EL (cell line): ENCODE data around the gene TBC1D2.

Experiments used
- DNase-seq: peaks from one replicate; pipeline ENCODE4 v3.0.0-alpha.2; 2016

Gene TBC1D2

GRCh38 chr9:98234245-98234825 lies 21.1 kb downstream of the TBC1D2 start:
- DNase-seq: no peak

GRCh38 chr9:98232926-98233325 lies 22.5 kb downstream of the TBC1D2 start:
- no peak for DNase-seq

- DNase-seq: peak; percentile 82
Observed at GRCh38 chr9:98231770-98232478, 23.5 kb downstream of the TBC1D2 start.

GRCh38 chr9:98230789-98231188 lies 24.7 kb downstream of the TBC1D2 start:
- no peak for DNase-seq

- no peak for DNase-seq
Observed at GRCh38 chr9:98230304-98230703, 25.1 kb downstream of the TBC1D2 start.

- no peak for DNase-seq
Observed at GRCh38 chr9:98229620-98230019, 25.8 kb downstream of the TBC1D2 start.

GRCh38 chr9:98229090-98229395 lies 26.4 kb downstream of the TBC1D2 start:
- no peak for DNase-seq

- DNase-seq: no peak
Observed at GRCh38 chr9:98228392-98229089, 26.9 kb downstream of the TBC1D2 start.

GRCh38 chr9:98227883-98228282 lies 27.6 kb downstream of the TBC1D2 start:
- no peak for DNase-seq

GRCh38 chr9:98226957-98227356 lies 28.5 kb downstream of the TBC1D2 start:
- no peak for DNase-seq

- DNase-seq: no peak
Observed at GRCh38 chr9:98226516-98226915, 28.9 kb downstream of the TBC1D2 start.

- DNase-seq: no peak
Observed at GRCh38 chr9:98225015-98225442, 30.4 kb downstream of the TBC1D2 start.

GRCh38 chr9:98222885-98223691 lies 32.4 kb downstream of the TBC1D2 start:
- DNase-seq: peak; percentile 100

- no peak for DNase-seq
Observed at GRCh38 chr9:98220911-98221310, 34.5 kb downstream of the TBC1D2 start.

GRCh38 chr9:98219794-98220370 lies 35.6 kb downstream of the TBC1D2 start:
- no peak for DNase-seq

- no peak for DNase-seq
Observed at GRCh38 chr9:98219364-98219716, 36.1 kb downstream of the TBC1D2 start.

GRCh38 chr9:98218562-98219363 lies 36.7 kb downstream of the TBC1D2 start:
- no peak for DNase-seq

- DNase-seq: no peak
Observed at GRCh38 chr9:98217255-98217654, 38.2 kb downstream of the TBC1D2 start.

- no peak for DNase-seq
Observed at GRCh38 chr9:98216391-98216790, 39.1 kb downstream of the TBC1D2 start.

GRCh38 chr9:98215821-98216220 lies 39.6 kb downstream of the TBC1D2 start:
- peak; percentile 25 for DNase-seq

GRCh38 chr9:98215271-98215670 lies 40.2 kb downstream of the TBC1D2 start:
- DNase-seq: no peak

- no peak for DNase-seq
Observed at GRCh38 chr9:98214811-98215210, 40.6 kb downstream of the TBC1D2 start.
